ENCODE data around the gene MIS18A. TPM values are rescaled to one million over a fixed set of nuclear protein-coding genes. Genes with fewer than 3 reads are reported as not detected.

The MIS18A gene
- polyA plus RNA-seq, 4 donors, result 22.2 to 27.4 (median 24.9) TPM

GRCh38 chr21:32256873-32257620, 21.8 kb downstream of the MIS18A start:
- peak in 2 of 4 donors; percentile 45 to 63 for DNase-seq (ENCODE audit: low read depth in 4 of 4, low spot score in 2 of 4)

GRCh38 chr21:32256251-32256650, 22.6 kb downstream of the MIS18A start:
- no peak for DNase-seq (ENCODE audit: low read depth in 4 of 4, low spot score in 2 of 4)

GRCh38 chr21:32253215-32253641, 25.6 kb downstream of the MIS18A start:
- DNase-seq (ENCODE audit: low read depth in 4 of 4, low spot score in 2 of 4), result no peak

- no peak for DNase-seq (ENCODE audit: low read depth in 4 of 4, low spot score in 2 of 4)
Measured at GRCh38 chr21:32252136-32252535, 26.7 kb downstream of the MIS18A start.

- DNase-seq (ENCODE audit: low read depth in 4 of 4, low spot score in 2 of 4), result no peak
Measured at GRCh38 chr21:32249511-32250280, 29.2 kb downstream of the MIS18A start.

GRCh38 chr21:32248571-32249461, 30.0 kb downstream of the MIS18A start:
- no peak for DNase-seq (ENCODE audit: low read depth in 4 of 4, low spot score in 2 of 4)

- no peak for DNase-seq (ENCODE audit: low read depth in 4 of 4, low spot score in 2 of 4)
Measured at GRCh38 chr21:32246571-32247140, 32.2 kb downstream of the MIS18A start.

- DNase-seq (ENCODE audit: low read depth in 4 of 4, low spot score in 2 of 4), result no peak
Measured at GRCh38 chr21:32245971-32246370, 32.9 kb downstream of the MIS18A start.

GRCh38 chr21:32240851-32241687, 37.8 kb downstream of the MIS18A start:
- DNase-seq (ENCODE audit: low read depth in 4 of 4, low spot score in 2 of 4), result peak in 1 of 4 donors; percentile 29

- no peak for DNase-seq (ENCODE audit: low read depth in 4 of 4, low spot score in 2 of 4)
Measured at GRCh38 chr21:32239551-32239950, 39.3 kb downstream of the MIS18A start.

GRCh38 chr21:32238063-32238462, 40.8 kb downstream of the MIS18A start:
- DNase-seq (ENCODE audit: low read depth in 4 of 4, low spot score in 2 of 4), result no peak

- no peak for DNase-seq (ENCODE audit: low read depth in 4 of 4, low spot score in 2 of 4)
Measured at GRCh38 chr21:32237021-32237420, 41.8 kb downstream of the MIS18A start.

- no peak for DNase-seq (ENCODE audit: low read depth in 4 of 4, low spot score in 2 of 4)
Measured at GRCh38 chr21:32233722-32234301, 45.0 kb downstream of the MIS18A start.

- no peak for DNase-seq (ENCODE audit: low read depth in 4 of 4, low spot score in 2 of 4)
Measured at GRCh38 chr21:32233055-32233546, 45.7 kb downstream of the MIS18A start.

GRCh38 chr21:32226444-32226843, 52.4 kb downstream of the MIS18A start:
- DNase-seq (ENCODE audit: low read depth in 4 of 4, low spot score in 2 of 4), result no peak

All from left renal cortex interstitium (tissue), 4 donors.